A673 (cell line): Measurements from ENCODE around the gene DNAH1. TPM values are rescaled to one million over a fixed set of nuclear protein-coding genes. Genes with fewer than 3 reads are reported as not detected.

Experiments used
- BruUV-seq: library from RNA; stranded (reverse); fragments of 400-500 nt; replicated peaks from 2 replicates; lab custom pipeline; 2021; lab: Mats Ljungman, UMichigan
- CTCF ChIA-PET: fragments of 300-600 bp; sonication (Branson Sonifier 250); formaldehyde crosslinking; loops from one replicate; lab custom pipeline; 2022; ENCODE audit warnings: antibody characterized with exemption; lab: Charles Lee
- POLR2A ChIA-PET: fragments of 300-600 bp; sonication (Branson Sonifier 250); formaldehyde crosslinking; loops from one replicate; lab custom pipeline; 2022; ENCODE audit warnings: antibody characterized with exemption; ENCODE audit not compliant: low non-redundant PET; lab: Charles Lee
- DNase-seq: peaks from one replicate; pipeline ENCODE4 v3.0.0-alpha.2; 2015; ENCODE audit warnings: low spot score
- H3K27ac ChIP-seq: fragments of 200-600 bp; sonication (generic); 2 replicates; pipeline ENCODE4 v1.5.1; 2016; ENCODE audit warnings: mixed run types, low read depth, mild to moderate bottlenecking, mixed read lengths, antibody characterized with exemption, low read length; ENCODE audit not compliant: poor library complexity, severe bottlenecking
- H3K27me3 ChIP-seq: fragments of 200-600 bp; sonication (generic); replicated peaks from 2 replicates; pipeline ENCODE4 v1.6.1; 2017; ENCODE audit warnings: mixed run types, low read depth, mild to moderate bottlenecking, mixed read lengths, antibody characterized with exemption, low read length; ENCODE audit not compliant: insufficient read depth, poor library complexity
- H3K36me3 ChIP-seq: fragments of 200-600 bp; sonication (generic); 2 replicates; pipeline ENCODE4 v1.6.1; 2016; ENCODE audit warnings: mixed run types, mild to moderate bottlenecking, mixed read lengths, antibody characterized with exemption, low read length; ENCODE audit not compliant: insufficient read depth, poor library complexity, severe bottlenecking
- H3K4me1 ChIP-seq: fragments of 200-600 bp; sonication (generic); 2 replicates; pipeline ENCODE4 v1.6.1; 2017; ENCODE audit warnings: mixed run types, mild to moderate bottlenecking, mixed read lengths, antibody characterized with exemption, low read length; ENCODE audit not compliant: insufficient read depth, poor library complexity, severe bottlenecking
- H3K4me3 ChIP-seq: fragments of 200-600 bp; sonication (generic); 2 replicates; pipeline ENCODE4 v1.5.1; 2016; ENCODE audit warnings: low read depth, mixed run types, mild to moderate bottlenecking, mixed read lengths, low read length; ENCODE audit not compliant: poor library complexity, severe bottlenecking
- H3K9me3 ChIP-seq: fragments of 200-600 bp; sonication (generic); 2 replicates; pipeline ENCODE4 v1.6.1; 2016; ENCODE audit warnings: mixed run types, low read depth, mild to moderate bottlenecking, mixed read lengths, antibody characterized with exemption, low read length; ENCODE audit not compliant: poor library complexity, severe bottlenecking
- CTCF ChIP-seq: fragments of 300-800, 200-600 bp; sonication (generic); conservative IDR thresholded peaks from 2 replicates; pipeline ENCODE4 v1.5.1; 2017; ENCODE audit warnings: low read depth, mild to moderate bottlenecking, antibody characterized with exemption, low read length, moderate library complexity, mixed read lengths
- EZH2 ChIP-seq: fragments of 200-600 bp; sonication (generic); IDR thresholded peaks from 2 replicates; pipeline ENCODE4 v1.6.1; 2017; ENCODE audit warnings: borderline replicate concordance, low read depth, mild to moderate bottlenecking, mixed read lengths, antibody characterized with exemption, low read length; ENCODE audit not compliant: poor library complexity, severe bottlenecking
- intact Hi-C: fragments of 100-400 bp; cut with micrococcal nuclease; formaldehyde crosslinking; loops from one replicate; pipeline ENCODE4 v1.10.0; 2022; ENCODE audit not compliant: unreplicated experiment
- total RNA-seq: library from RNA; stranded (reverse); gene quantifications from 2 replicates; pipeline ENCODE4 v1.2.3, GENCODE V29; 2021

The DNAH1 gene
- total RNA-seq, 1 experiment from 2014 or later = 1.3 TPM

- H3K4me3 ChIP-seq = no peak overlapping the region
- TF ChIP-seq EZH2 (no peak), CTCF (no peak)
- ChIA-PET CTCF (no interaction called here), POLR2A (no interaction called here)
- no peak for DNase-seq
- intact Hi-C loops = no loop called here
- H3K4me1 ChIP-seq = peaks cover 3% of the 10 kb centered on the region
- no TSS peak for BruUV-seq
- no peaks in the 10 kb centered on the region for H3K27me3 ChIP-seq
- no peaks in the 10 kb centered on the region for H3K36me3 ChIP-seq
- H3K27ac ChIP-seq = no peak overlapping the region
- H3K9me3 ChIP-seq = no peaks in the 10 kb centered on the region
These were observed 26.8 kb upstream of the DNAH1 start for GRCh38 chr3:52289338-52289746.

GRCh38 chr3:52289747-52290595 is 26.1 kb upstream of the DNAH1 start:
- Histone ChIP-seq H3K36me3 (no peaks in the 10 kb centered on the region), H3K4me3 (no peak overlapping the region), H3K9me3 (no peaks in the 10 kb centered on the region), H3K4me1 (peaks cover 3% of the 10 kb centered on the region), H3K27me3 (no peaks in the 10 kb centered on the region), H3K27ac (no peak overlapping the region)
- ChIA-PET POLR2A (no interaction called here), CTCF (no interaction called here)
- no peak for DNase-seq
- intact Hi-C loops = no loop called here
- TF ChIP-seq EZH2 = no peak
- no peak for TF ChIP-seq CTCF
- BruUV-seq = no TSS peak

GRCh38 chr3:52290596-52291507 is 25.3 kb upstream of the DNAH1 start:
- intact Hi-C loops = no loop called here
- TF ChIP-seq EZH2 = no peak
- TF ChIP-seq CTCF = no peak
- Histone ChIP-seq H3K27me3 (no peaks in the 10 kb centered on the region), H3K36me3 (no peaks in the 10 kb centered on the region), H3K4me1 (peaks cover 3% of the 10 kb centered on the region), H3K27ac (no peak overlapping the region), H3K4me3 (no peak overlapping the region), H3K9me3 (no peaks in the 10 kb centered on the region)
- no TSS peak for BruUV-seq
- CTCF ChIA-PET = no interaction called here
- DNase-seq = no peak
- POLR2A ChIA-PET = no interaction called here
